Activated T-cell treated with anti-CD3 and anti-CD28 coated beads for 48 hours (primary cell): Measurements from ENCODE around the gene RYR1.
"Not testable (repeated sequence)": the region's sequence is repeated elsewhere in the genome, so short reads cannot be mapped to it uniquely, and the experiment has no call there.

Experiments
- DNase-seq: peaks from one replicate; pipeline ENCODE4 v3.0.0-alpha.2; 2020; ENCODE audit warnings: low read depth

RYR1 gene

DNA sequence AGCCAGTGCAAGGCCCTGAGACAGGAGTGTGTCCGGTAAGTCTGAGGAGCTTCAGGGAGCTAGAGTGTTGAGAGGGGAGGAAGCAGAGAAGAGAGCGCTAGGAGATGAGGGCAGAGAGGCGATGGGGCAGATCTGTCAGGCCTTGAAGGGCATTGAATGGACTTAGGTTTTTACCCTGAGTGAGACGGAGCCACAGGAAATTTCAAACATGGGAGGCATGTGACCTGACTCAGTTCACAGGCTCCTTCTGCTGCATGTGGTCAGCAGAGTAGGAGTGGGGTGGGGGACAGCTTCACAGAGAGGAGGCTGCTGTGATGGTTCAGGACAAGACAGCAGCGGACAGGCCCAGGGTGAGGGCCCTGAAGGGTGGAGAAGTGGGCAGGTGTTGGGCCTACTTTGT, 33.1 kb upstream of the RYR1 start:
- no peak for DNase-seq

DNA sequence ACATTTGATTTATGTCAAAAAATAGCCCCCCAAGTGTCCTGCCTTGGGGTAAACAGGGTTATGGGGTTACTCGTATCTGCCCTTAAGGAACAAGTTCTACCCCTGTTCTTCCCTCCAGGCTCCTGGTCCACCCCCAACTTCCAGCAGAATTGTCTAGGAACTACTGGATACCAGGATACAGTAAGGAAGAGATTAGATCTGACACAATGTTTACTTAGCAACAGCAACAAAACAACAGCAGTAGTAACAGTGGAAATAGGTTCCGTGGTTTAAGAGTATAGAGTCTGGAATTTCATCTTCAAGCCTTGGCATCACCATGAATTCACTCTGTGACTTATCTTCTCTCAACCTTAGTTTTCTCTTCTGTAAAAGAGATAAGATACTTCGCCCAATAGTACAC, 32.3 kb upstream of the RYR1 start:
- no peak for DNase-seq

DNA sequence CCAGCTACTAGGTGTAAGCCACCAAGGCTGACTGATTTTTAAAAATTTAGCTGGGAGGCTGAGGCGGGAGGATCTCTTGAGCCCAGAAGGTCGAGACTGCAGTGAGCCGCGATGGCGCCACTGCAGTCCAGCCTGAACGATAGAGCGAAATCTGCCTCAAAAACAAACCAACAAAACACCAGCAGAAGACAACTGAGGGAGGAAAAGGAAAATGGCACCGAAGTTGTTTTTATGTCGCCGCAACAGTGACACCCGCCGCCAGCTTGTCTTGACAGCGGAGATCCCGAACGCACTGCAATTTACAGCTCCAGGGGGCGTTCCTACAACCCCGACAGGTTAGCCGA, 30.9 kb upstream of the RYR1 start:
- DNase-seq, result no peak

DNA sequence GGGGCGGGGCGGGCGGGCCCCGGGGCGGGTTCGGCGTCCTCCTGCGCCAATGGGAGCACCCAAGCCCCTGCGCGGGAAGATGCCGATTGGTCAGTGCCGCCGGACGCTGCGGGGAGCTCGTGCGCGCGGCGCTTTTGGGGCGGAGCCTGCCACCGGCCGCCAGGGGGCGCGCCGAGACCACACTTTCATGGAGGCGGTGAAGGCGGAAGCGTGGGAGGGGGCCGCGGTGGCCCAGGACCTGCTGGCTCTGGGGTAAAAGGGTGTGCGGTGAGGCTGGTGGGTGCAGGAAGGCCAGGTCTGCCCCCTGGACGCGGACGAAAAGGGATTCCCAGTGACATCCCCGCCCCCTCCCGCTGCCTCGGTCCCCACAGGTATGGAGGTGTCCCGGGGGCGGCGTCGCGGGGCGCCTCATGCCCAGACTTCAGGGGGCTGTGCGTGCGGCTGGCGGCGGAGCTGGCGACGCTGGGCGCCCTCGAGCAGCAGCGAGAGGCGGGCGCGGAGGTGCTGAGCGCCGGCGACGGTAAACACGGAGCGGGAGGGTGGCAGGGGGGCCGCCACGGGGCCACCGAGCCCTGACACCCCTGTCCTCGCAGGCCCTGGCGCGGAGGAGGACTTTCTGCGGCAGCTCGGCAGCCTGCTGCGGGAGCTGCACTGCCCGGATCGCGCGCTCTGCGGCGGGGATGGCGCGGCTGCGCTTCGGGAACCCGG, 30.4 kb upstream of the RYR1 start, which contains the start of gene FAM98C:
TSS of gene FAM98C (plus strand) at position 127 of the 708 bp plus-strand sequence. CDS start at position 188, 61 bp downstream.
- peak; percentile 98 for DNase-seq

DNA sequence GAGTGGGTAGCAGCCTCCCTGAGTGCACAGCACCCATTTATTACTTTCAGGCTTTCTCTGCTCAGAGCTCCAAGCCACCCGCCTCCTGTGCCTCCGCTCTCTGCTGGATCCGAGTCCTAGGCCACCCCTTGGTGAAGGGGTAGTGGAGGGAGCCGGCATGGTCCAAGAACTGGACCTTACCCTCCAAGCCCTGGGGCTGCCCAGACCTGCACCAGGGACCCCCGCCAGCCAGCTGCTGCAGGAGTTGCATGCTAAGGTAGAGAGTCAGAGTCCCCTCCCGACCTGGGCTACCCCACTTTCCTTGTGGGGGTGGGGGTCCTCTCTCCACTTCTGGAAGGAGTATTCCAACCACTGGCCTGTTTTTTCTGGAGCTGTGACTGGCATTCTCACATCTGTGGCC, 28.6 kb upstream of the RYR1 start:
- no peak for DNase-seq

DNA sequence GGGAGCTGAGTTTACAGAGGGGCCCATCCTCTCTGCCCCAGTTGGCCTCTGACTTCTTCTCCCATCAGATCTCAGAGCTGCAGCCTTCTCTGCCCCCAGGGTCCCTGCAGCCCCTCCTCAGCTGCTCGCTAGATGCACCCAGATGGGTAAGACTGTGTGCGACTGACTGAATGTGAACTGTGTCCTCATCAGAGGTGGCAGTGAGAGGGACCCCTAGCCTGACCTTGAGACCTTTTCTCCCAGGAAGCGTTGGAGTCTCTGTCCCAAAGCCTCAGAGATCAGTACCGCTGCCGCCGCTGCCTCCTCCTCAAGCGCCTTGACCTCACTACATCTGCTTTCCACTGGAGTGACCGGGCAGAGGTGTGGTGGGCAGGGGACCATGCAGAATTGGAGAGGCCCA, 28.2 kb upstream of the RYR1 start:
- no peak for DNase-seq

DNA sequence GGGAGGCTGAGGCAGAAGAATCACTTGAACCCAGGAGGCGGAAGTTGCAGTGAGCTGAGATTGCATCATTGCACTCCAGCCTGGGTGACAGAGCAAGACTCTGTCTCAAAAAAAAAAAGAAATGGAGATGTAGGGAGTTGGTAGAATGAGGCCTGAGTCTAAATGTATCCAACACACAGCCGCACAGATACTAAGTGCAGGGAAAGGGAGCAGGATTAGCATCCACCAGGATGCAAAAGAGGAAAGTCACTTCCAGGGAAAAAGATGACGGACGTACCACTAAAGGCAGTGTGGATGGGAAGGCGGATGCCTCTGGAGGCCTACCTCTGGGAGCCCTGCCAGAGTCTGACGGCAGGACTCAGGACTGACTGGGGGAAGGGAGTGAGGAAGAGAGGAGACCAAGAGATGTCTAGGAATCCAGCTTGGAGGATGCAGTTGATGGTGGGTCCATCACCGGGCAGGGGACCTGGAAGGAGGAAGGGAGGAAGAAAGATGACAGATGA, 23.8 kb upstream of the RYR1 start:
- DNase-seq, result no peak

DNA sequence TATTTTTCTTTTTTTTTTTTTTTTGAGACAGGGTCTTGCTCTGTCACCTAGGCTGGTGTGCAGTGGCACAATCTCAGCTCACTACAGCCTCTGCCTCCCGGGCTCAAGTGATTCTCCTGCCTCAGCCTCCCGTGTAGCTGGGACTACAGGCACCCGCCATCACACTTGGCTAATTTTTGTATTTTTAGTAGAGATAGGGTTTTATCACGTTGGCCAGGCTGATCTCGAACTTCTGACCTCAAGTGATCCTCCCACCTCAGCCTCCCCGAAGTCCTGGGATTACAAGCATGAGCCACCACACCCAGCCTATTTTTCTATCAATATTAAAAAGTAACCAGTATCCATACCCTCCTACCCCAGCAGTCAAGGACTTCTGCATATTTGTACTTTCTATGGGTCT, 23.1 kb upstream of the RYR1 start:
- not testable (repeated sequence) for DNase-seq

DNA sequence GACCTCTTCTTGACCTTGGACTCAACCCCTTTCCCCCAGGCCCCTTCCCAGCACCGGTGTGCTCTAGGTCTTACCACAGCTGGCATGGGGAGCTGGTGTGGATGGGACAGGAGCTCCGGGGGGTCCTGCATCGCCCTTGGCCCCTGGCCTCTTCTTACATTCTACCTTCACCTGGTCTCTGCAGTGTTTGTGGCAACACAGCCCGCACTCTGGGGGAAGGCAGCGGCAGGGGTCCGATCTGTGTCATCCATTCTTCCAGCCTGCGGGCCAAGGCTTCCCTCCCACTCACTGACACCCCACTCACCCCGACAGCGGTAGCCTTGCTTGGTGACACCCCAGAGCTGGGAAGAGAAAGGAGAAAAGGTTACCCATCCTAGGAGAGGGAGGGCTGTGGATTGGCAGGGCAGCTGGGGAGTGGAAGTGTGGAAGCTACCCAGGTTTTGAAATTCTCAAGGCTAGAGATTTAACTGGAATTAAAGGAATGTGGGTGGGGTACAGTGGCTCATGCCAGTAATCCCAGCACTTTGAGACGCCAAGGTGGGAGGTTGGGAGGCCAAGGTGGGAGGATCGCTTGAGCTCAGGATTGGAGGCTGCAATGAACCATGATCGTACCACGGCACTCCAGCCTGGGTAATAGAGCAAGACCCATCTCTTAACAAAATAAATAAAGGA, 22.3 kb upstream of the RYR1 start:
- no peak for DNase-seq

DNA sequence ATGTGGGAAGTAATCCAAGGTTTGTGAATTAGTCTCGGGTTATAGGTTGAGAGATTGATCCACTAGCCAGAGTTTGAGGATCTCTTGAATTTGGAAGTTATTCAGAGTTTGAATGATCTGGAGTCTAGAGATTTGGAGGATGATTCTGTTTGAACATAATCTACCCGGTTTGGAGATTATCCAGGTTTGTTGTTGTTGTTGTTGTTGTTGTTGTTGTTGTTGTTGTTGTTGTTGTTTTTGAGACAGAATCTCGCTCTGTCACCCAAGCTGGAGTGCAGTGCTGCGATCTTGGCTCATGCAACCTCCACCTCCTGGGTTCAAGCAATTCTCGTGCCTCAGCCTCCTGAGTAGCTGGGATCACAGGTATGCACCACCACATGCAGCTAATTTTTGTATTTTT, 21.6 kb upstream of the RYR1 start:
- DNase-seq, result not testable (repeated sequence)

DNA sequence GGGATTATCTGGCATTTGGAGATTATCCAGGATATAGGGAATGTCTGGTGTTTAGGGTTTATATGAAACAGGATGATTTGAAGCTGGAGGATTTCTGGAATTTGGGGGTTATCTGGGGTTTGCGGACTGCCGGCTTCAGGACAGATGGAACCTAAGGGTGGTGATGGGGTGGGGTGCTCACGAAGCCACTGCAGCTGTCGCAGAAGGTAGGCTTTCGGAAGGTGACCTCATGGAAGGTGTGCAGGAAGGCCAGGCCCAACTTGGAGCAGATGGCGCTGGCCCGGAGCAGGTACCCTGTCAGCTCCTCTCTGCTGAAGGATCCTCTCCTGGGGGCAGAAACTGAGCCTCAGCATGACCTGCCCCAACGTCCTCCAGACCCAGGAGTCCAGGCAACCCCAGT, 21.0 kb upstream of the RYR1 start:
- DNase-seq, result no peak

DNA sequence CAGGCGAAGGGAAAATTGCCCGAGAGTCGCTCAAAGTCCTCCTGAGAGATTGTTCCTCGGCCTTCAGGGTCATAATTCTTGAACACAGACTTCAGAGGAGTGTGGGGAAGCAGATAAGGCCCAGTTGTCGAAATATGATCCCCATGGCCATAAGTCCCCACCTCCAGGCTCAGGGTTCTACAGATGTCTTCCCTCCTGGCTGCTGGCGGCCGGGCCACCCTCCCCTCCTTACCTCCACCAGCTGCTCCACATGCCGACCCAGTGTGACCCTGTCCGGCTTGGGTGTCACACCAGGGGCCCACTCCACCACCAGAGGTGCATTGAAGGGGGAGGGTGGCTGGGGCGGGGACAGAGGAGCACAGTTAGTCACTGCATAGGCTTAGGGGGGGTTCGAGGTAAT, 20.5 kb upstream of the RYR1 start:
- no peak for DNase-seq

DNA sequence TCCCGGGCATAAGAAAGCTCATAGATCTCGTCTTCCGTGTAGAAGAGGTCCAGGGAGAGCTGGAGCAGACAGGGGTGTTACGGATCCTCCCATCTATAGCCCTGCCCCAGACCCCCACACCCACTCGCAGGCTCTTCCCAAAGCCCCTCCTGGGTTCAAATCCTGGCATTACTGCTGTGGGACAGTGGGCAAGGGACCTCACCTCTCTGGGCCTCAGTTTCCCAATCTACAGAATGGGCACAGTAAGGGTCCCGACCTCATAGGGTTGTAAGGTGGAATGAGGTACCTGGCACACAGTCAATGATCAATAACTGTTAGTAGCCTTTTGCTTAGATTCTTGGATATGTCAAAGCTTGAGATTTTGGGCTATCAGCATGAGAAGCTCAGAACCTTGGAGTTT, 20.1 kb upstream of the RYR1 start:
- DNase-seq, result no peak

DNA sequence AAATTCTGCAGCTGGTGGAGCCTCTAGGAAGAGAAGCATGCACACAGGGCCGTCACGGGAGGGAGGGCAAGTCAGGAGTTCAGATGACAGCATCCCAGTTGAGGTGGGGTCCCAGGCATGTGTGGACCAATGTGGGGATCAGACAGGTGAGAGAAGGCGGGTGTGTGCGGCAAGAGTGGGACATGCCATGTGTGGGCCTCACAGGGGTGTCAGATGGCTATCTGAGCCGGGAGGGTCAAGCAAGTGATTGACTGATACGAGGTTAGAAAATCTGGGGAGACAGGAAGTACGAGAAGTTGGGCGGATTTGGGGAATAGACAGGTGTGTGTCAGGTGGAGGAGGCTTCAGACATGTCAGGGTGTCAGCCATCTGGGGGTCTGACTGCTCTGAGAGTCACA, 16.3 kb upstream of the RYR1 start:
- DNase-seq, result no peak

DNA sequence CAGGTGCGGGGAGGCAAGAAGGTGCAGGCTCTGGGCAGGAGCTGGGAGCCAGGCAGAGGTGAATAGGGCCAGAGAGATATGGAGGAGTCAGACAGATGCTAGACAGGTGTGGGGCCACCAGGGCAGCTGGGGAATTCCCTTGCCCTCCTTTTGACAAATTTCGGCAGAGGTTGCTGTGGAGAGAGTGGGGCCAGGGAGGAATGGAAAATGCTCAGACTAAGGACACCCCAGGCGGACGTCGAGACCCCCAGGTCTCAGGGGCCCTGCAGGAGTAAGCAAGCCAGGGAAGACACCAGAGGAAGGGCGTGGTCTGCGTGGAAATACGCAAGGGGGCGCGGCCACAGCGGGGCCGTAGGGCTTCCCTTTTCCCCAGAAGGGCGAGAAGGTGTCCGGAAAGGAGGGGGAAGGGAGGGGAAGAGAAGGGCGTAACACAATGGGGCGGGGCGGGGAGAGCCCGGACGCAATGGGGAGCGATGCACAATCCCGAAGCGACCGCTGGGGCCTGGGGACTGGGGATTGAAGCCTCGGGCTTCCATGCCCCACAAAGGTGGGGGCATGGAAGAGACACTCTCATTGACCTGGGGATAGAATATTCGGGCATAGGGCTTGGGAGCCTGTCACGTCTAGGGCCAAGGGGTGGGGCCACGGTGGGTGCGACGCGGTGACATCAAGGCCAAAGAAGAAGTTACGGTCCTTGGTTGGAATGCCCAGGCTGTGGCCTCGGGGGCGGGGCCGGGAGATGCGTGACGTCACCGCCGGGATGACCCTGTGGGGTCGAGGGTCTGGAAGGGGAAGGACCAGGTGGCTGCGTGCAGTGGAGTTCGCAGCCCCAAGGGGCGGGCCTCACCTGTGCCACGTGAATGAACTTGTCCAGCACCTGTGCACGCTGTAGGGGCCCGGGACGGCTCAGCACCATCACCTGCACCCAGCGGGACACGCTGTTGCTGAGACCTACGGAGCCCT, 15.7 kb upstream of the RYR1 start:
- peak; percentile 57 for DNase-seq

DNA sequence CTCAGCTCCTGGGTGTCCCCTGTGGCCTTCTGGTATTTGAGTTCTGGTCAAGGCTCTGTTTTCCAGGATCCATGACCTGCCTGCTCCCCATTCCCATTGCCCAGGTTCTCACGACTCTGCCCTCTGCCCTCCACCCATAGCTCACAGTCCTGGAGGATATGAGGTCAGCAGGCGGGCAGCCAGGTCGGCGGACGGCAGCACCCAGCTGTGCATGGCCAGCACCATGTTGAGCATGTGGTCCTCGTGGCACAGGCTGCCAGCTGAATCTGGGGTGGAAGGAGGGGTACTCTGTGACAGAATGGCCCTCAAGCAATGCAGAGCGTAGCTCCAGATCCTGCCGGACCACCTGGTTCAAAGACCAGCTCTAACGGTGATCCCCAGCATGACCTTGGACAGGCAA, 12.6 kb upstream of the RYR1 start:
- no peak for DNase-seq

DNA sequence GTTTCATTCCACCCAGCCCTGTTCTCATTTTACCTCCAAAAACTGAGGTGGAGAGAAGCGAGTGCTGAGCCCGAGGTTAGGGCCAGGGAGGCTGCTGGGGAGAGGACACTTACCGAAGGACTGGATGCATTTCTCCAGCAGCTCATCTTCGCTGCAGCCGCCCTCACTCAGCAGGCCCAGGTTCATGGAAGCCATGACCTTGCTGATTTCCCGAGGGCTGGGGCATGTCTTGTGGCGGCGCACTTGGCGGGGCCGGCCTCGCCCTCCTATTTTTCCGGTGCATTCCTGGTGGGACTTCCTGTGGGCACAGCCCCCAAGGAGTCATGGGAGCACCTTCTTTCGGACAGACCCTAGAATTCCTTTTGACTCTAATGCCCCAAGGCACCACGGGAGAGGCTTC, 11.6 kb upstream of the RYR1 start:
- DNase-seq, result no peak

DNA sequence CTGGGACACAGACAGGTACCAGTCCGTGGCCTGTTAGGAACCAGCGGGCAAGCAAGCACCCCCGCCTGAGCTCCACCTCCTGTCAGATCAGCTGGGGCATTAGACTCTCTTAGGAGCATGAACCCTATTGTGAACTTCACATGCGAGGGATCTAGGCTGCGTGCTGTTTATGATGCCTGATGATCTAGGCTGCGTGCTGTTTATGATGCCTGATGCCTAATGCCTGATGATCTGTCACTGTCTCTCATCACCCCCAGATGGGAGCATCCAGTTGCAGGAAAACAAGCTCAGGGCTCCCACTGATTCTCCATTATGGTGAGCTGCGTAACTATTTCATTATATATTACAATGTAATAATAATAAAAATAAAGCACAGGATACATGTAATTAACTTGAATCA, 11.1 kb upstream of the RYR1 start:
- DNase-seq, result no peak

DNA sequence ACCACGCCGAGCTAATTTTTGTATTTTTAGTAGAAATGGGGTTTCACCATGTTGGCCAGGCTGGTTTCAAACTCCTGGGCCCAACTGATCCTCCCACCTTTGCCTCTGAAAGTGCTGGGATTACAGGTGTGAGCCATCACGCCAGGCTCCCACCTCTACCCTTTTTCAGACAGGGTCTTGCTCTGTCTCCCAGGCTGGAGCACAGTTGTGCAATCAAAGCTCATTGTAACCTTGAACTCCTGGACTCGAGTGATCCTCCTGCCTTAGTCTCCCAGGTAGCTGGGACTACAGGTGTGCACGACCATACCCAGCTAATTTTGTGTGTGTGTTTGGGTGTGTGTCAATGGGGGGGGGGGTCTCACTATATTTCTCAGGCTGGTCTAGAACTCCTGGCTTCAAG, 9.2 kb upstream of the RYR1 start:
- DNase-seq, result no peak

DNA sequence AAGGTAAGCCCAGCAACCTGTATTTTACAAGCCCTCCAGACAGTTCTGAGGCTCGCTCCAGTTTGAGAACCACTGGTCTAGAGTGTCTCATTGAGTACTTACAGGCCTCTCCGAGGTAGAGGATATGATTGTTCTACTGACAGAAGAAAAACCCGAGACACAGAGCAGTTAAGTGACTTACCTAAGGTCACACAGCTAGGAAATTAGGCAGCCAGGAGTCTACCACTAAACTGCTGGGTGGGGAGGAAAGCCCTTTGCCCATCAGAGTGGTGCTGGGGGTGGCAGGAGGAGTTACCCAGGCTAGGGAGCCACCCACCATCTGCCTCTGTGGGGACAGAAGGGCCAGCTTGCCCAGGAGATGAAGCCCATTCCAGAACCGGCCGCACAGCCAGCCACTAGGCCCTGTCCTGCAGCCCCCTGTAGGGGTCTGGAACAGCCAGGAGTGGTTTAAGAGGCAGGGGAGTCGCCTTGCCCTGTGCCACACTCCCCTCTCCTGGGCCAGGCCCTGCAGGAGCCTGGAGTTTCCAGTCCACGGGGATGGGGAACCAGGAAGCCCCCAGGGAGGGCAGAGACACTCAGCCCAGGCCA, 8.2 kb upstream of the RYR1 start:
- DNase-seq, result no peak

DNA sequence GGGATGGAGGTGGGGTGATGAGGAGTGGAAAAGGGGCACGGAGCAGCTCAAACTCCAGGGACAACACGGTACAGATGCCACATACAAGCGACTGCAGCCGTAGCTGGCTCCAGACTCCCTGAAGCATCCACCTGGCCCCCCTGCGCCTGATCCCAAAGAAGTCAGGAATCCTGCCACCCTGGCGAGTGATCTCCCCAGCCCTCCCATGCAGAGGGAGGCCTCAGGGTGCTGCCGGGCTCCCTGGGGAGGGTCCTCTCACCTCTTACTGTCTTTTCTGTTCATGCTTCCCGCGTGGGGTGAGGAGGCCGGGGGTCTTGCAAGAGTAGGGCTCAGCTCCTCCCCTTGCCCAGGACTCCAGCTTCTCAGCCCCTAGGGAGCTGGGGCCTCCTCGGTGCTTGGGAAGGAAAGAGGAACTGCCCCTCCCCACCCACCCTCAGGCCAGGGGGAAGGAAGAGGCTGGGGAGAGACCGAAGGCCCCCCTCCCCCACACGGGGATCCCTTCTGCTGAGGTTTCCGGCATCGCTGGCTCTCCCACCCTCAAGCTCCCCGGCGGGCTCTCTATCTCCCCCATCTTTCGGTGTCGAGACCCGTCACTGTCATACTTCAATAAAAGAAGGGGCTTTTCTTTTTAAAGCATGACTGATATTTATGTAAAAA, 7.6 kb upstream of the RYR1 start, which contains the start of gene RASGRP4:
TSS of gene RASGRP4 (minus strand) at position 410 of the 657 bp plus-strand sequence. CDS start at position 282, 128 bp downstream.
- peak; percentile 53 for DNase-seq
